Panc1 (cell line): Measurements from ENCODE around the gene TSC22D1. TPM values are rescaled to one million over a fixed set of nuclear protein-coding genes. Genes with fewer than 3 reads are reported as not detected.

Source experiments
- ATAC-seq: fragments of 200-7000 bp; cut with Tn5 transposase; 2 replicates; pipeline ENCODE4 v1.9.1; 2020; ENCODE audit warnings: mild to moderate bottlenecking, moderate library complexity
- BruUV-seq: library from RNA; stranded (reverse); fragments of 400-500 nt; replicated peaks from 2 replicates; lab custom pipeline; 2021; lab: Mats Ljungman, UMichigan
- CTCF ChIA-PET: fragments of 300-600 bp; sonication (Branson Sonifier 250); formaldehyde crosslinking; loops from one replicate; lab custom pipeline; 2022; ENCODE audit warnings: antibody characterized with exemption; lab: Charles Lee
- POLR2A ChIA-PET: fragments of 300-600 bp; sonication (Branson Sonifier 250); formaldehyde crosslinking; loops from one replicate; lab custom pipeline; 2022; ENCODE audit warnings: antibody characterized with exemption; lab: Charles Lee
- DNase-seq: peaks from one replicate; pipeline ENCODE4 v3.0.0-alpha.2; 2010; ENCODE audit warnings: low read depth, low spot score
- H3K27ac ChIP-seq: 2 replicates; pipeline ENCODE4 v1.5.1; 2011; ENCODE audit warnings: mild to moderate bottlenecking, low read length, inconsistent platforms
- H3K27me3 ChIP-seq: fragments of 200-500 bp; sonication (Bioruptor generic); 2 replicates; pipeline ENCODE4 v1.6.0; 2014; ENCODE audit warnings: low read length, inconsistent platforms; ENCODE audit not compliant: control insufficient read depth, insufficient read depth
- H3K36me3 ChIP-seq: fragments of 200-500 bp; sonication (Bioruptor generic); 2 replicates; pipeline ENCODE4 v1.5.1; 2014; ENCODE audit warnings: inconsistent platforms, mild to moderate bottlenecking, low read length, moderate library complexity; ENCODE audit not compliant: control insufficient read depth, insufficient read depth
- H3K4me1 ChIP-seq: 2 replicates; pipeline ENCODE4 v1.5.1; 2011; ENCODE audit warnings: inconsistent platforms, mild to moderate bottlenecking, low read length, moderate library complexity; ENCODE audit not compliant: control insufficient read depth, insufficient read depth
- H3K4me3 ChIP-seq, 2 experiments: 2 replicates each; pipeline ENCODE4 v1.5.1; 2011 to 2012; ENCODE audit warnings: low read depth in 2 of 2, low read length in 2 of 2, mild to moderate bottlenecking in 2 of 2, inconsistent platforms in 1 of 2, moderate library complexity in 1 of 2
- H3K9me3 ChIP-seq: fragments of 200-500 bp; sonication (Bioruptor generic); 2 replicates; pipeline ENCODE4 v1.5.1; 2014; ENCODE audit warnings: low read depth, mild to moderate bottlenecking, inconsistent platforms, low read length, moderate library complexity; ENCODE audit not compliant: control insufficient read depth, insufficient read depth
- POLR2AphosphoS5 ChIP-seq: IDR thresholded peaks from 2 replicates; pipeline ENCODE4 v1.6.1; 2012; ENCODE audit warnings: mild to moderate bottlenecking, low read depth, low read length, moderate library complexity
- SIN3A ChIP-seq: IDR thresholded peaks from 2 replicates; pipeline ENCODE4 v1.6.1; 2012; ENCODE audit warnings: low read depth, mild to moderate bottlenecking, low read length, moderate library complexity, borderline replicate concordance; ENCODE audit not compliant: insufficient read depth
- TCF7L2 ChIP-seq: IDR thresholded peaks from 2 replicates; pipeline ENCODE4 v1.6.1; 2011; ENCODE audit warnings: mild to moderate bottlenecking, low read depth, low read length, inconsistent platforms
- in situ Hi-C: cut with HindIII; loops from 2 replicates; pipeline ENCODE4 v1.10.0; 2016; ENCODE audit warnings: low sequenced_read_pairs, low pct_unique_long_range_greater_than_20kb
- intact Hi-C: fragments of 100-400 bp; cut with micrococcal nuclease; formaldehyde crosslinking; loops from one replicate; pipeline ENCODE4 v1.10.0; 2022; ENCODE audit not compliant: unreplicated experiment
- total RNA-seq: library from RNA; stranded (reverse); gene quantifications from one replicate; pipeline ENCODE4 v1.2.1, GENCODE V29; 2021; ENCODE audit not compliant: unreplicated experiment
- TF ChIP-seq, protein P1 (sequence below): fragments of 450-650 bp; IDR thresholded peaks from 2 replicates; pipeline ENCODE4 v1.5.1; 2017; ENCODE audit warnings: mild to moderate bottlenecking
- TF ChIP-seq, protein P2 (sequence below), 2 experiments: IDR thresholded peaks; 2 replicates each; pipeline ENCODE4 v1.6.1; 2011 to 2012; ENCODE audit warnings: low read depth in 2 of 2, control low read depth in 1 of 2, low read length in 1 of 2, mild to moderate bottlenecking in 1 of 2, moderate library complexity in 1 of 2; ENCODE audit not compliant: insufficient read depth in 1 of 2

The TSC22D1 gene
- total RNA-seq, 1 experiment from 2014 or later, result 31.8 TPM

DNA sequence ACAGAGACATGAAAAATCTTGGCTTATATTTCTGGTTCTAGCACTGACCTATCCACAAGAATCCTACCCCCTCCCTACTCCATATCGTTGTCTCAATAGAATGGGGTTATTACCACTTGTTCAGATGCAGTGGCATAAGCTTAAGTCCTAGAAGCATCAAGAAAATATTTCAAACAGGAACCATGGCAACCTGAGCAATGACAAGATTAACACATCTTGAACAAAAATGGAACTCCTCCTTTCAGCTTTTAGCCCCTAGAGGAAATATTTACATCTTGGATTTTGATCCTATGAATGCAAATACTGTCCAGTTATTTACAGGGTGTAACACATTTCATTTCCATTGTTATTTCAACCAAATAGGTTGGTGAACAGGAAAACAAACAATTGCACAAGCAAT is 46.1 kb upstream of the TSC22D1 start:
- no peaks in the 10 kb centered on the region for H3K36me3 ChIP-seq
- ChIA-PET POLR2A (no interaction called here), CTCF (no interaction called here)
- H3K4me3 ChIP-seq, result no peak overlapping the region
- in situ Hi-C loops (no loop called here), intact Hi-C loops (no loop called here)
- no TSS peak for BruUV-seq
- TF ChIP-seq, protein P1, sequence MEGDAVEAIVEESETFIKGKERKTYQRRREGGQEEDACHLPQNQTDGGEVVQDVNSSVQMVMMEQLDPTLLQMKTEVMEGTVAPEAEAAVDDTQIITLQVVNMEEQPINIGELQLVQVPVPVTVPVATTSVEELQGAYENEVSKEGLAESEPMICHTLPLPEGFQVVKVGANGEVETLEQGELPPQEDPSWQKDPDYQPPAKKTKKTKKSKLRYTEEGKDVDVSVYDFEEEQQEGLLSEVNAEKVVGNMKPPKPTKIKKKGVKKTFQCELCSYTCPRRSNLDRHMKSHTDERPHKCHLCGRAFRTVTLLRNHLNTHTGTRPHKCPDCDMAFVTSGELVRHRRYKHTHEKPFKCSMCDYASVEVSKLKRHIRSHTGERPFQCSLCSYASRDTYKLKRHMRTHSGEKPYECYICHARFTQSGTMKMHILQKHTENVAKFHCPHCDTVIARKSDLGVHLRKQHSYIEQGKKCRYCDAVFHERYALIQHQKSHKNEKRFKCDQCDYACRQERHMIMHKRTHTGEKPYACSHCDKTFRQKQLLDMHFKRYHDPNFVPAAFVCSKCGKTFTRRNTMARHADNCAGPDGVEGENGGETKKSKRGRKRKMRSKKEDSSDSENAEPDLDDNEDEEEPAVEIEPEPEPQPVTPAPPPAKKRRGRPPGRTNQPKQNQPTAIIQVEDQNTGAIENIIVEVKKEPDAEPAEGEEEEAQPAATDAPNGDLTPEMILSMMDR, result no peak
- TF ChIP-seq SIN3A (no peak), TCF7L2 (no peak), POLR2AphosphoS5 (no peak)
- TF ChIP-seq, protein P2, sequence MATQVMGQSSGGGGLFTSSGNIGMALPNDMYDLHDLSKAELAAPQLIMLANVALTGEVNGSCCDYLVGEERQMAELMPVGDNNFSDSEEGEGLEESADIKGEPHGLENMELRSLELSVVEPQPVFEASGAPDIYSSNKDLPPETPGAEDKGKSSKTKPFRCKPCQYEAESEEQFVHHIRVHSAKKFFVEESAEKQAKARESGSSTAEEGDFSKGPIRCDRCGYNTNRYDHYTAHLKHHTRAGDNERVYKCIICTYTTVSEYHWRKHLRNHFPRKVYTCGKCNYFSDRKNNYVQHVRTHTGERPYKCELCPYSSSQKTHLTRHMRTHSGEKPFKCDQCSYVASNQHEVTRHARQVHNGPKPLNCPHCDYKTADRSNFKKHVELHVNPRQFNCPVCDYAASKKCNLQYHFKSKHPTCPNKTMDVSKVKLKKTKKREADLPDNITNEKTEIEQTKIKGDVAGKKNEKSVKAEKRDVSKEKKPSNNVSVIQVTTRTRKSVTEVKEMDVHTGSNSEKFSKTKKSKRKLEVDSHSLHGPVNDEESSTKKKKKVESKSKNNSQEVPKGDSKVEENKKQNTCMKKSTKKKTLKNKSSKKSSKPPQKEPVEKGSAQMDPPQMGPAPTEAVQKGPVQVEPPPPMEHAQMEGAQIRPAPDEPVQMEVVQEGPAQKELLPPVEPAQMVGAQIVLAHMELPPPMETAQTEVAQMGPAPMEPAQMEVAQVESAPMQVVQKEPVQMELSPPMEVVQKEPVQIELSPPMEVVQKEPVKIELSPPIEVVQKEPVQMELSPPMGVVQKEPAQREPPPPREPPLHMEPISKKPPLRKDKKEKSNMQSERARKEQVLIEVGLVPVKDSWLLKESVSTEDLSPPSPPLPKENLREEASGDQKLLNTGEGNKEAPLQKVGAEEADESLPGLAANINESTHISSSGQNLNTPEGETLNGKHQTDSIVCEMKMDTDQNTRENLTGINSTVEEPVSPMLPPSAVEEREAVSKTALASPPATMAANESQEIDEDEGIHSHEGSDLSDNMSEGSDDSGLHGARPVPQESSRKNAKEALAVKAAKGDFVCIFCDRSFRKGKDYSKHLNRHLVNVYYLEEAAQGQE (IDR thresholded peaks at IDR 0.05; ENCODE audit: insufficient read depth in 1 of 2, low read depth in 2 of 2, low read length in 1 of 2), result no peak
- H3K27me3 ChIP-seq, result no peaks in the 10 kb centered on the region; the same call in 1 of the 2 replicates
- ATAC-seq (no peak), DNase-seq (no peak)
- H3K4me1 ChIP-seq, result no peaks in the 10 kb centered on the region
- no peaks in the 10 kb centered on the region for H3K9me3 ChIP-seq
- no peak overlapping the region for H3K27ac ChIP-seq

DNA sequence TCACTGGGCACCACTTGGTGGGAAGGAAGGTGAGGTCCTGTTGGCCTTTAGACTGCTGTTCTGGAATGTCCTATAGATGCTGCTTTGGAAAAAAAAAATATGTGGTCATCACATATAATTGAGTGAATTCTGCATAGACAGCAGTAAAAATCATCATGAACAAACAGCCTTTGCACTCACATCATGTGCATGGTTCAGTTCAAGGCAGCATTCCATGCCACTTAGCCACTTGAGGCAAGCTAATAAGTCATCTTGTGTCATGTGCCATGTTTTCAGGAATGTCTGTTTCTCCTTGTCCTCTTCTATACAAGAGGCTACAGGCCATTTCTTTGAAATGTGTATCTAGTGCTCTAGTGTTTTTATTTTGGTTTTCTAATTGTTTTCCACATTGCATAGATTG is 43.9 kb upstream of the TSC22D1 start:
- TF ChIP-seq SIN3A, result no peak
- TF ChIP-seq, protein P1, result no peak
- TF ChIP-seq, protein P2 (IDR thresholded peaks at IDR 0.05; ENCODE audit: insufficient read depth in 1 of 2, low read depth in 2 of 2, low read length in 1 of 2), result no peak
- TF ChIP-seq POLR2AphosphoS5, result no peak
- TF ChIP-seq TCF7L2, result no peak
- Histone ChIP-seq H3K27me3 (no peaks in the 10 kb centered on the region; the same call in 1 of the 2 replicates), H3K4me1 (no peaks in the 10 kb centered on the region), H3K4me3 (no peak overlapping the region), H3K36me3 (no peaks in the 10 kb centered on the region), H3K27ac (no peak overlapping the region), H3K9me3 (no peaks in the 10 kb centered on the region)
- ATAC-seq (no peak), DNase-seq (no peak)
- intact Hi-C loops, result no loop called here
- in situ Hi-C loops, result no loop called here
- POLR2A ChIA-PET, result no interaction called here
- CTCF ChIA-PET, result no interaction called here
- BruUV-seq, result no TSS peak
